Smooth muscle cell (in vitro differentiated cells): Measurements from ENCODE around the gene SLC30A1. TPM values are rescaled to one million over a fixed set of nuclear protein-coding genes. Genes with fewer than 3 reads are reported as not detected.

Source experiments
- DNase-seq: peaks from one replicate; lab custom pipeline; 2025; ENCODE audit not compliant: unreplicated experiment; lab: John Stamatoyannopoulos, UW
- H2AFZ ChIP-seq: fragments of 200-600 bp; sonication (generic); 2 replicates; pipeline ENCODE4 v1.6.0; 2016; ENCODE audit warnings: antibody characterized with exemption, low read depth, mild to moderate bottlenecking
- H3F3A ChIP-seq: fragments of 200-600 bp; sonication (generic); 2 replicates; pipeline ENCODE4 v1.6.0; 2017; ENCODE audit warnings: antibody characterized with exemption, low read depth
- H3K27ac ChIP-seq: fragments of 200-600 bp; sonication (generic); 2 replicates; pipeline ENCODE4 v1.5.1; 2016; ENCODE audit warnings: low read depth, mild to moderate bottlenecking
- H3K27me3 ChIP-seq: fragments of 200-600 bp; sonication (generic); 2 replicates; pipeline ENCODE4 v1.6.1; 2016; ENCODE audit warnings: low read depth, mild to moderate bottlenecking
- H3K36me3 ChIP-seq: fragments of 200-600 bp; sonication (generic); 2 replicates; pipeline ENCODE4 v1.5.1; 2016; ENCODE audit warnings: low read depth
- H3K4me1 ChIP-seq: fragments of 200-600 bp; sonication (generic); 2 replicates; pipeline ENCODE4 v1.5.1; 2016; ENCODE audit warnings: low read depth
- H3K4me2 ChIP-seq: fragments of 200-600 bp; sonication (generic); 2 replicates; pipeline ENCODE4 v1.6.0; 2016; ENCODE audit warnings: mild to moderate bottlenecking
- H3K4me3 ChIP-seq: fragments of 200-600 bp; sonication (generic); 2 replicates; pipeline ENCODE4 v1.5.1; 2016; ENCODE audit warnings: mild to moderate bottlenecking
- H3K79me2 ChIP-seq: fragments of 200-600 bp; sonication (generic); 2 replicates; pipeline ENCODE4 v1.6.0; 2016; ENCODE audit warnings: low read depth, mild to moderate bottlenecking
- H3K9ac ChIP-seq: fragments of 200-600 bp; sonication (generic); 2 replicates; pipeline ENCODE4 v1.6.0; 2016; ENCODE audit warnings: low read depth
- H3K9me3 ChIP-seq: fragments of 200-600 bp; sonication (generic); replicated peaks from 2 replicates; pipeline ENCODE4 v1.5.1; 2016; ENCODE audit warnings: low read depth
- H4K20me1 ChIP-seq: fragments of 200-600 bp; sonication (generic); 2 replicates; pipeline ENCODE4 v1.6.0; 2016; ENCODE audit warnings: low read depth
- WGBS: methylation state at CpG from one replicate; pipeline ENCODE4 v1.1.7; 2016; ENCODE audit warnings: low lambda C conversion rate; 5-methylcytosine and 5-hydroxymethylcytosine counted together
- polyA plus RNA-seq: library from polyadenylated mRNA; unstranded; fragments of >200 nt; fragmentation: Nextera tagmentation; extraction: Ambion mirVana; gene quantifications from 2 replicates; pipeline ENCODE4 v1.2.1, GENCODE V29; 2016
- total RNA-seq: library from RNA; depleted of rRNA; stranded (reverse); fragments of >200 nt; gene quantifications from 2 replicates; pipeline ENCODE4 v1.2.3, GENCODE V29; 2014
- TF ChIP-seq, protein P1 (sequence below): fragments of 200-600 bp; sonication (generic); IDR thresholded peaks from 2 replicates; pipeline ENCODE4 v1.5.1; 2017; ENCODE audit warnings: borderline replicate concordance, mild to moderate bottlenecking, antibody characterized with exemption; ENCODE audit not compliant: insufficient read depth, poor library complexity, severe bottlenecking

Gene SLC30A1
- total and polyA plus RNA-seq, 2 experiments from 2014 or later = 8.0 to 19.0 TPM

DNA sequence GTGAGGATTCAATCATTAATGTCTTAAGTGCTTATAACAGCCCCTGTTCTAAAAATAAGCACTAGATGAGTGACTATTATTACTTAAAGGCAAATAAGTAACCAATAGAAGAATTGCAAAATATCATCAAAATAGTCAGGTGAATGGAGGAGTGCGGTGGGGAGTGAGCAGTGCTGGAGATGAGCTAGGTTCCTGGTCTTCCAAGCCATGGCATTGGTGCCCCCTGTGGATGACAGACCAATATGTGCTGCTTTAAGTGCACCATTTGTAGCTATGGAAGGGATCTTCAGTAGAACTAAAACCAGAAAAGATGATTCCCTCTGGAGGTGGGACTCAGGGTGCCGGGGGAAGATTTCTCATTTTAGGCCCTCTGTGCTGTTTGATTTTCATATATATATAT lies 46.1 kb upstream of the SLC30A1 start:
- Histone ChIP-seq H3K79me2 (no peaks in the 10 kb centered on the region), H3F3A (peaks cover 4% of the 10 kb centered on the region), H4K20me1 (no peaks in the 10 kb centered on the region), H3K27me3 (no peaks in the 10 kb centered on the region), H3K36me3 (no peaks in the 10 kb centered on the region), H3K4me1 (peaks cover 1% of the 10 kb centered on the region), H3K4me3 (no peak overlapping the region), H3K27ac (no peak overlapping the region), H3K4me2 (no peak overlapping the region), H3K9me3 (no peaks in the 10 kb centered on the region), H3K9ac (no peak overlapping the region), H2AFZ (no peak overlapping the region)
- no peak for DNase-seq
- WGBS = 83% methylated on average over 2 of the region's 2 CpGs
- TF ChIP-seq, protein P1, sequence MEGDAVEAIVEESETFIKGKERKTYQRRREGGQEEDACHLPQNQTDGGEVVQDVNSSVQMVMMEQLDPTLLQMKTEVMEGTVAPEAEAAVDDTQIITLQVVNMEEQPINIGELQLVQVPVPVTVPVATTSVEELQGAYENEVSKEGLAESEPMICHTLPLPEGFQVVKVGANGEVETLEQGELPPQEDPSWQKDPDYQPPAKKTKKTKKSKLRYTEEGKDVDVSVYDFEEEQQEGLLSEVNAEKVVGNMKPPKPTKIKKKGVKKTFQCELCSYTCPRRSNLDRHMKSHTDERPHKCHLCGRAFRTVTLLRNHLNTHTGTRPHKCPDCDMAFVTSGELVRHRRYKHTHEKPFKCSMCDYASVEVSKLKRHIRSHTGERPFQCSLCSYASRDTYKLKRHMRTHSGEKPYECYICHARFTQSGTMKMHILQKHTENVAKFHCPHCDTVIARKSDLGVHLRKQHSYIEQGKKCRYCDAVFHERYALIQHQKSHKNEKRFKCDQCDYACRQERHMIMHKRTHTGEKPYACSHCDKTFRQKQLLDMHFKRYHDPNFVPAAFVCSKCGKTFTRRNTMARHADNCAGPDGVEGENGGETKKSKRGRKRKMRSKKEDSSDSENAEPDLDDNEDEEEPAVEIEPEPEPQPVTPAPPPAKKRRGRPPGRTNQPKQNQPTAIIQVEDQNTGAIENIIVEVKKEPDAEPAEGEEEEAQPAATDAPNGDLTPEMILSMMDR = peak; percentile 12

DNA sequence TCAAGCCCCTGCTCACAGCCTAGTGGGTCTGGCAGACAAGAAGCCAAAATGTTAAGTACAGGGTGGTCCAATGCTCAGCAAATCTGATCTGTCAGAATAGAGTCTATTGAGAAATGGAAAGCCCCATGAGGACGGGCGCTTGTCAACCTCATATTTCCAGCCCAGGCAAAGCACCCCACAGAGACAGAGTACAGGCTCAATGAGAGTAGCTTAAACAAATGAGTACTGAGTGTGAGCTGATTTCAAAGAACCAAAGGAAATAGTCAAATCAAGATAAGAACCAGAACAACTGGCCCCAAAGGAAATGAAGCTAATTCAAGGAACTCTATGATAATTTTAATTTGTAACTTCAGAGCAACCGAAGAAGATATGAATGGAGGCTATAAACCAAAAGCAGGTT lies 44.6 kb upstream of the SLC30A1 start:
- no peak for DNase-seq
- Histone ChIP-seq H3K4me2 (no peak overlapping the region), H3K4me1 (no peaks in the 10 kb centered on the region), H3K27ac (no peak overlapping the region), H2AFZ (no peak overlapping the region), H3K79me2 (no peaks in the 10 kb centered on the region), H3F3A (peaks cover 4% of the 10 kb centered on the region), H3K9ac (no peak overlapping the region), H4K20me1 (no peaks in the 10 kb centered on the region), H3K27me3 (no peaks in the 10 kb centered on the region), H3K36me3 (no peaks in the 10 kb centered on the region), H3K4me3 (no peak overlapping the region), H3K9me3 (no peaks in the 10 kb centered on the region)
- TF ChIP-seq, protein P1 = no peak
- WGBS = 79% methylated on average over 3 of the region's 3 CpGs

DNA sequence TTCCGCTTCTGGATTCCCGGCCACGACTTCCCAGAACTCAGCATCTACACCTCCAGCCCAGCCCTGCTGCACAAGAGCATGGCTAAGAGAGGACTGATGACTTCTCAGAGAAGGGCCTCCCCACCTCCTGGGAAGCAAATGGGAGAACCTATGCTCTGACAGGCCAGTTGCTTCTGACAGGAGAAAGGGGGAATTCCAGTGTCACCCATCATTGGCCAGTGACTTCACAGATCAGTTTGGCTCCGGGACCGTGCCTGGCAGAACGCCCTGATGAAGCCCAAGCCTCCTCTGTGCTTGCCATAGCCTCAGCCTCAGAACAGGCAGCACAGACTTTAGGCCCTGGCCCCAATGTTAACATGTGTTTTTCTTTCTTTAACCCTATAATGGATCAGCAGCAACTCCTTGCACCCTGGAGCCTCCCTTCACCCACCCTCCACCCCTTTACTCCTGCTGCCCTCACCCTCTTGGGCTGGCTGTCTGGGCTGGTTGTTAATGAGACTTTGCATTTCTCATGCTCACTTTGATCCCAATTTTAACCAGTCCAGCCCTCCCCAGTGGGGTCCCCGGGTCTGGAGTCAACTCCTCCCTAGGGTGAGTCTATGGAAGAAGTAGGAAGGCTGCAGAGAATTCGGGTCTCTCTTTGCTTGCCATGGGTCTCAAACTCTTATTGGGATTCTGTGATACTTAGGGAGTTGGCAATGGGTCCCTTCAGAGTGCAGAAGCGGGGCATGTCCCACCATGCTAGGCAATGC lies 42.7 kb upstream of the SLC30A1 start:
- 91% methylated on average over 9 of the region's 9 CpGs for WGBS
- Histone ChIP-seq H3K79me2 (no peaks in the 10 kb centered on the region), H3K9ac (no peak overlapping the region), H3K9me3 (no peaks in the 10 kb centered on the region), H3K27me3 (no peaks in the 10 kb centered on the region), H4K20me1 (no peaks in the 10 kb centered on the region), H3K4me3 (no peak overlapping the region), H3K4me1 (no peaks in the 10 kb centered on the region), H3F3A (no peaks in the 10 kb centered on the region), H2AFZ (no peak overlapping the region), H3K27ac (no peak overlapping the region), H3K36me3 (no peaks in the 10 kb centered on the region), H3K4me2 (no peak overlapping the region)
- no peak for DNase-seq
- TF ChIP-seq, protein P1 = no peak

DNA sequence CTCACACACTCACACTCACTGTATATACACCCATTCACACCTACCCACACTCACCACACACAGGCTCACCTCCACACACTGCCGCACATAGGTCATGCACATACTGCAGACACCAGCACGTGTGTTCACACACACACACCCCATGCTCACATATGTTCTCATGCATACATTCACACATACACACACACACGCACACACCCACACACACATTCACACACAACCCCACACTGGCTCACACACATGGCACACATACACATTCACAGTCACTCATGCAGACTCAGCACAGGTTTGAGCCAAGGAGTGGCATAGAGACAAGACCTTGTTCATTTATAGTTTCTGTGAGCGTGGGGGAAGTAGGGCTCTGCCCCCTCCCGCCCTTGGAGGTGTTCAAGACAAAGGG lies 41.1 kb upstream of the SLC30A1 start:
- no peak overlapping the region for H2AFZ ChIP-seq
- H3F3A ChIP-seq = no peaks in the 10 kb centered on the region
- DNase-seq = no peak
- no peak overlapping the region for H3K27ac ChIP-seq
- H3K79me2 ChIP-seq = no peaks in the 10 kb centered on the region
- H3K9ac ChIP-seq = no peak overlapping the region
- 90% methylated on average over 5 of the region's 5 CpGs for WGBS
- H3K36me3 ChIP-seq = no peaks in the 10 kb centered on the region
- no peaks in the 10 kb centered on the region for H3K9me3 ChIP-seq
- TF ChIP-seq, protein P1 = no peak
- H3K4me1 ChIP-seq = no peaks in the 10 kb centered on the region
- no peaks in the 10 kb centered on the region for H3K27me3 ChIP-seq
- H4K20me1 ChIP-seq = no peaks in the 10 kb centered on the region
- no peak overlapping the region for H3K4me2 ChIP-seq
- H3K4me3 ChIP-seq = no peak overlapping the region
